Stimulated activated naive B cell treated with anti-CD40 and anti-IgM and Interleukin-4, amounts not matched to agents 10 μg/mL and 1 μg/mL and 100 μg/mL, for 72 hours (primary cell): ENCODE results near the gene FILIP1.

Source experiments
- ATAC-seq, 2 donors: fragments of 150-1000 bp; cut with Tn5 transposase; replicated peaks; 2 replicates each; pipeline ENCODE4 v1.10.0; 2021; ENCODE audit warnings: moderate library complexity in 1 of 2
- DNase-seq: peaks from one replicate; pipeline ENCODE4 v3.0.0; 2021
- H3K27ac Mint-ChIP-seq: one replicate; pipeline ENCODE4 v1.8.0; 2022; ENCODE audit warnings: mild to moderate bottlenecking, mixed read lengths
- H3K27me3 Mint-ChIP-seq, 2 donors: one replicate each; pipeline ENCODE4 v1.8.0; 2022; ENCODE audit warnings: mixed read lengths in 2 of 2
- H3K36me3 Mint-ChIP-seq, 2 donors: one replicate each; pipeline ENCODE4 v1.8.0; 2022; ENCODE audit warnings: mixed read lengths in 2 of 2, mild to moderate bottlenecking in 1 of 2
- H3K4me1 Mint-ChIP-seq, 2 donors: one replicate each; pipeline ENCODE4 v1.8.0; 2022; ENCODE audit warnings: mixed read lengths in 2 of 2, mild to moderate bottlenecking in 1 of 2
- H3K4me3 Mint-ChIP-seq, 2 donors: one replicate each; pipeline ENCODE4 v1.8.0; 2022; ENCODE audit warnings: mild to moderate bottlenecking in 2 of 2, mixed read lengths in 2 of 2, moderate library complexity in 1 of 2
- H3K9me3 Mint-ChIP-seq, 2 donors: one replicate each; pipeline ENCODE4 v1.8.0; 2022; ENCODE audit warnings: mixed read lengths in 2 of 2, mild to moderate bottlenecking in 1 of 2

FILIP1 gene

GRCh38 chr6:75493400-75494064 is at the start of gene FILIP1:
Gene FILIP1 (minus strand): TSS chr6:75493800. CDS start chr6:75414972, 78,828 bp downstream.
- no peak for DNase-seq
- H3K27me3 Mint-ChIP-seq, result peaks cover 20 to 22% of the 10 kb centered on the region in 2 donors
- H3K27ac Mint-ChIP-seq, result no peak within 1 kb of the TSS
- no peak for ATAC-seq
- peaks cover 0 to 3% of the 10 kb centered on the region in 2 donors for H3K4me1 Mint-ChIP-seq
- no peaks in the 10 kb centered on the region for H3K36me3 Mint-ChIP-seq
- no peak within 1 kb of the TSS for H3K4me3 Mint-ChIP-seq
- H3K9me3 Mint-ChIP-seq, result no peaks in the 10 kb centered on the region

- DNase-seq (no peak), ATAC-seq (no peak)
- H3K27ac Mint-ChIP-seq, result no peak overlapping the region
- no peaks in the 10 kb centered on the region for H3K36me3 Mint-ChIP-seq
- no peak overlapping the region for H3K4me3 Mint-ChIP-seq
- no peaks in the 10 kb centered on the region for H3K4me1 Mint-ChIP-seq
- H3K27me3 Mint-ChIP-seq, result peaks cover 9 to 37% of the 10 kb centered on the region in 2 donors
- H3K9me3 Mint-ChIP-seq, result no peaks in the 10 kb centered on the region
These were observed 49.7 kb upstream of the FILIP1 start for GRCh38 chr6:75543311-75543710.

- ATAC-seq (no peak), DNase-seq (no peak)
- Mint-ChIP-seq H3K27ac (no peak overlapping the region), H3K9me3 (no peaks in the 10 kb centered on the region), H3K4me3 (no peak overlapping the region), H3K27me3 (peaks cover 18 to 23% of the 10 kb centered on the region in 2 donors), H3K4me1 (no peaks in the 10 kb centered on the region), H3K36me3 (no peaks in the 10 kb centered on the region)
These were observed 45.5 kb upstream of the FILIP1 start for GRCh38 chr6:75539136-75539535.

- ATAC-seq (no peak), DNase-seq (no peak)
- Mint-ChIP-seq H3K27ac (no peak overlapping the region), H3K9me3 (peaks cover 0 to 1% of the 10 kb centered on the region in 2 donors), H3K4me1 (no peaks in the 10 kb centered on the region), H3K36me3 (no peaks in the 10 kb centered on the region), H3K4me3 (no peak overlapping the region), H3K27me3 (peaks cover 25 to 34% of the 10 kb centered on the region in 2 donors)
These were observed 38.9 kb upstream of the FILIP1 start for GRCh38 chr6:75532521-75532920.

GRCh38 chr6:75531174-75531573 is 37.6 kb upstream of the FILIP1 start:
- Mint-ChIP-seq H3K36me3 (no peaks in the 10 kb centered on the region), H3K4me1 (no peaks in the 10 kb centered on the region), H3K27ac (no peak overlapping the region), H3K27me3 (peaks cover 32 to 42% of the 10 kb centered on the region in 2 donors), H3K9me3 (peaks cover 0 to 1% of the 10 kb centered on the region in 2 donors), H3K4me3 (no peak overlapping the region)
- no peak for DNase-seq
- ATAC-seq, result no peak

GRCh38 chr6:75530696-75531095 is 37.1 kb upstream of the FILIP1 start:
- DNase-seq (no peak), ATAC-seq (no peak)
- Mint-ChIP-seq H3K9me3 (peaks cover 0 to 1% of the 10 kb centered on the region in 2 donors), H3K27ac (no peak overlapping the region), H3K4me3 (no peak overlapping the region), H3K4me1 (no peaks in the 10 kb centered on the region), H3K36me3 (no peaks in the 10 kb centered on the region), H3K27me3 (peaks cover 31 to 42% of the 10 kb centered on the region in 2 donors)

- H3K4me1 Mint-ChIP-seq, result no peaks in the 10 kb centered on the region
- H3K36me3 Mint-ChIP-seq, result no peaks in the 10 kb centered on the region
- ATAC-seq (no peak), DNase-seq (no peak)
- no peak overlapping the region for H3K4me3 Mint-ChIP-seq
- peaks cover 22 to 36% of the 10 kb centered on the region in 2 donors for H3K27me3 Mint-ChIP-seq
- H3K9me3 Mint-ChIP-seq, result peaks cover 0 to 1% of the 10 kb centered on the region in 2 donors
- no peak overlapping the region for H3K27ac Mint-ChIP-seq
These were observed 34.8 kb upstream of the FILIP1 start for GRCh38 chr6:75528423-75528822.

GRCh38 chr6:75526502-75527127 is 33.0 kb upstream of the FILIP1 start:
- ATAC-seq (peak; percentile 82 to 87), DNase-seq (peak; percentile 18)
- Mint-ChIP-seq H3K27ac (no peak overlapping the region), H3K4me1 (no peaks in the 10 kb centered on the region), H3K4me3 (no peak overlapping the region), H3K36me3 (no peaks in the 10 kb centered on the region), H3K9me3 (no peaks in the 10 kb centered on the region), H3K27me3 (peaks cover 22 to 28% of the 10 kb centered on the region in 2 donors)

- H3K4me3 Mint-ChIP-seq, result no peak overlapping the region
- no peak for ATAC-seq
- peaks cover 18 to 19% of the 10 kb centered on the region in 2 donors for H3K27me3 Mint-ChIP-seq
These were observed 32.1 kb upstream of the FILIP1 start for GRCh38 chr6:75525682-75526081.

GRCh38 chr6:75524322-75524972 is 30.8 kb upstream of the FILIP1 start:
- Mint-ChIP-seq H3K36me3 (no peaks in the 10 kb centered on the region), H3K4me3 (no peak overlapping the region), H3K27ac (no peak overlapping the region), H3K9me3 (no peaks in the 10 kb centered on the region), H3K27me3 (peaks cover 17 to 18% of the 10 kb centered on the region in 2 donors), H3K4me1 (no peaks in the 10 kb centered on the region)
- no peak for DNase-seq
- no peak for ATAC-seq

More at GRCh38 chr6:75525682-75526081, 32.1 kb upstream of the FILIP1 start:
- no peak for DNase-seq
- Mint-ChIP-seq H3K27ac (no peak overlapping the region), H3K9me3 (no peaks in the 10 kb centered on the region), H3K36me3 (no peaks in the 10 kb centered on the region), H3K4me1 (no peaks in the 10 kb centered on the region)

- DNase-seq (no peak), ATAC-seq (no peak)
- H3K4me1 Mint-ChIP-seq, result no peaks in the 10 kb centered on the region
- H3K4me3 Mint-ChIP-seq, result no peak overlapping the region
- H3K27me3 Mint-ChIP-seq, result peaks cover 4 to 10% of the 10 kb centered on the region in 2 donors
- H3K9me3 Mint-ChIP-seq, result no peaks in the 10 kb centered on the region
- H3K36me3 Mint-ChIP-seq, result no peaks in the 10 kb centered on the region
- no peak overlapping the region for H3K27ac Mint-ChIP-seq
These were observed 23.2 kb upstream of the FILIP1 start for GRCh38 chr6:75516757-75517156.

GRCh38 chr6:75512591-75512990 is 19.0 kb upstream of the FILIP1 start:
- ATAC-seq (no peak), DNase-seq (no peak)
- Mint-ChIP-seq H3K4me1 (no peaks in the 10 kb centered on the region), H3K36me3 (no peaks in the 10 kb centered on the region), H3K27me3 (peaks cover 4 to 10% of the 10 kb centered on the region in 2 donors), H3K27ac (no peak overlapping the region), H3K4me3 (no peak overlapping the region), H3K9me3 (no peaks in the 10 kb centered on the region)

- Mint-ChIP-seq H3K36me3 (no peaks in the 10 kb centered on the region), H3K9me3 (no peaks in the 10 kb centered on the region), H3K27me3 (peaks cover 0 to 9% of the 10 kb centered on the region in 2 donors), H3K4me1 (no peaks in the 10 kb centered on the region), H3K4me3 (no peak overlapping the region), H3K27ac (no peak overlapping the region)
- no peak for ATAC-seq
- DNase-seq, result no peak
These were observed 11.8 kb upstream of the FILIP1 start for GRCh38 chr6:75505424-75505823.

- Mint-ChIP-seq H3K4me1 (no peaks in the 10 kb centered on the region), H3K9me3 (no peaks in the 10 kb centered on the region), H3K27me3 (peaks cover 0 to 11% of the 10 kb centered on the region in 2 donors), H3K27ac (no peak overlapping the region), H3K36me3 (no peaks in the 10 kb centered on the region), H3K4me3 (no peak overlapping the region)
- no peak for DNase-seq
- no peak for ATAC-seq
These were observed 11.0 kb upstream of the FILIP1 start for GRCh38 chr6:75504465-75505222.
